Measurements from ENCODE around the gene ACTG1. TPM values are rescaled to one million over a fixed set of nuclear protein-coding genes. Genes with fewer than 3 reads are reported as not detected.

The ACTG1 gene
- total and polyA plus RNA-seq, 2 of the 13 experiments (the other 11 are each of a cell fraction or from before 2014, with no cell fraction given), result 973 to 1,138 TPM

DNA sequence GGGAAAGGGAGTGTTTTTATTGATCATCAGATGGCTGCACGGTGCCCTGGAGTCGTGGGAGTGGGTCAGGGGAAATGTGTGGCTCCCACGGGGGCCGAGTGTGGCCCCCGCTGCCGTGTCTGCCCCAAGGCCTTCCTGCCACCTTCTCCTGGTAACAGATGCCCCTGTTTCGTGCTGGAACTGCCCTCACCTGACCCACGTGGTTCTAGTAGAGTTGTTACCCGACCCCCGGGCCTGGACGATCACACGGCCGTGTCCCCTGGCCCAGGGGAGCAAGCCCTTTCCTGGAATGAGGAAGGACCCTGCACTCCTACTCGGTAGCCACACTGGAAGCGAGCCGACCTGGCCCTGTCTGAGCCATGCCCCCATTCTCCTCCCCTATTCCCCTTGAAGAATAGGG lies 37.6 kb downstream of the ACTG1 start:
- H2AFZ ChIP-seq (ENCODE audit: low read length), result no peak overlapping the region
- no peaks in the 10 kb centered on the region for H3K79me2 ChIP-seq (ENCODE audit: insufficient read depth, low read length)
- BruUV-seq (replicated peaks), result no TSS peak
- H3K9ac ChIP-seq (ENCODE audit: insufficient read depth, low read depth, low read length), result no peak overlapping the region
- no peaks in the 10 kb centered on the region for H4K20me1 ChIP-seq (ENCODE audit: insufficient read depth, low read length)
- ATAC-seq (no peak), DNase-seq (ENCODE audit: low spot score) (no peak), FAIRE-seq (no peak)
- no peaks in the 10 kb centered on the region for H3K36me3 ChIP-seq (replicated peaks in 1 of 2; ENCODE audit: control insufficient read depth in 1 of 2, insufficient read depth in 2 of 2, low read length in 2 of 2)
- TF ChIP-seq ELF3 (CRISPR knock-in tag; IDR thresholded peaks at IDR 0.05) (no peak), RNF2 (conservative IDR thresholded peaks at IDR 0.05; ENCODE audit: low read depth) (no peak), GABPB1 (CRISPR knock-in tag; IDR thresholded peaks at IDR 0.05) (no peak), KMT2A (CRISPR knock-in tag; IDR thresholded peaks at IDR 0.05) (no peak), ZNF674 (CRISPR knock-in tag; IDR thresholded peaks at IDR 0.05; ENCODE audit: low read depth) (no peak), HNRNPLL (IDR thresholded peaks at IDR 0.05; ENCODE audit: low read depth, low read length, poor library complexity, severe bottlenecking) (no peak)
- no peaks in the 10 kb centered on the region for H3K9me3 ChIP-seq (ENCODE audit: low read length)
- peaks cover 19 to 67% of the 10 kb centered on the region in 2 experiments; a peak in 4 of 5 replicates for H3K27me3 ChIP-seq (ENCODE audit: control insufficient read depth in 1 of 2, insufficient read depth in 2 of 2, low read length in 2 of 2)
- H3K4me3 ChIP-seq (replicated peaks in 1 of 3; ENCODE audit: insufficient read depth in 1 of 3, low read depth in 2 of 3, low read length in 3 of 3), result no peak overlapping the region
- ChIA-PET CTCF (ENCODE audit: low intra/inter-chr PET ratio, low total read pairs) (no interaction called here), POLR2A (no interaction called here)
- H3K4me2 ChIP-seq (ENCODE audit: low read depth, low read length), result peak overlapping the region; percentile 12; the same call in 1 of the 2 replicates
- H3K4me1 ChIP-seq (ENCODE audit: insufficient read depth, low read length), result 0 out of 2 replicates have a peak, but pooled peaks cover under 1% of the 10 kb centered on the region
- H3K27ac ChIP-seq (ENCODE audit: extremely low read length, insufficient read depth, low read length), result no peak overlapping the region
- 13% methylated on average over 11 of the region's 16 CpGs for WGBS (ENCODE audit: low lambda C conversion rate)
- intact Hi-C loops (cut with micrococcal nuclease; ENCODE audit: unreplicated experiment) (no loop called here), in situ Hi-C loops (cut with HindIII; ENCODE audit: extremely low pct_ligation_motif_present, low pct_unique_long_range_greater_than_20kb) (no loop called here)

DNA sequence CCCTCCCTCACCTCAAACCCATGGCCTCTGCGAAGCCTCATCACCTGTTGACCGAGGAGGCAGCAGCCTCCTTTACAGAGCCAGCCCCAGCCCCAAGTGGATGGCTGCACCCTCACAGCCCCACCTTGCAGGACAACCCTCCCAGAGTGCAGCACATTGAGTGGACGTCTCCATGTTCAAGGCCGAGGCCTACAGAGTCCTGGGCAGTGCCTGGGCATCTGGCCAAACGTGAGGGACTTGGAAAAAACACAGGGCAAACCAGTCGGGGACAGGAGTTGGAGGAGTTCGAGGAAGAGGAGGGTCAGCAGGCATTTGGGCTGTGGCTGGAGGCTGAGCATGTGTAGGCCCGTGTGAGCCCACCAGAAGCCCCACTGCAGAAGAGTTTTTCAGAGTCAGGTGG lies 39.6 kb downstream of the ACTG1 start:
- intact Hi-C loops (cut with micrococcal nuclease; ENCODE audit: unreplicated experiment), result no loop called here
- ChIA-PET POLR2A (no interaction called here), CTCF (ENCODE audit: low intra/inter-chr PET ratio, low total read pairs) (no interaction called here)
- no TSS peak for BruUV-seq (replicated peaks)
- no peak overlapping the region for H3K4me2 ChIP-seq (ENCODE audit: low read depth, low read length)
- peaks cover 21 to 67% of the 10 kb centered on the region in 2 experiments; a peak in 4 of 5 replicates for H3K27me3 ChIP-seq (ENCODE audit: control insufficient read depth in 1 of 2, insufficient read depth in 2 of 2, low read length in 2 of 2)
- no peak for ATAC-seq
- H4K20me1 ChIP-seq (ENCODE audit: insufficient read depth, low read length), result no peaks in the 10 kb centered on the region
- no peaks in the 10 kb centered on the region for H3K9me3 ChIP-seq (ENCODE audit: low read length)
- no peak overlapping the region for H3K4me3 ChIP-seq (replicated peaks in 1 of 3; ENCODE audit: insufficient read depth in 1 of 3, low read depth in 2 of 3, low read length in 3 of 3)
- H2AFZ ChIP-seq (ENCODE audit: low read length), result no peak overlapping the region
- no peak overlapping the region for H3K27ac ChIP-seq (ENCODE audit: extremely low read length, insufficient read depth, low read length)
- no peak for DNase-seq (ENCODE audit: low spot score)
- no peaks in the 10 kb centered on the region for H3K79me2 ChIP-seq (ENCODE audit: insufficient read depth, low read length)
- WGBS (ENCODE audit: low lambda C conversion rate), result 35% methylated on average over 8 of the region's 8 CpGs
- no peaks in the 10 kb centered on the region for H3K36me3 ChIP-seq (replicated peaks in 1 of 2; ENCODE audit: control insufficient read depth in 1 of 2, insufficient read depth in 2 of 2, low read length in 2 of 2)
- in situ Hi-C loops (cut with HindIII; ENCODE audit: extremely low pct_ligation_motif_present, low pct_unique_long_range_greater_than_20kb), result no loop called here
- H3K4me1 ChIP-seq (ENCODE audit: insufficient read depth, low read length), result peaks cover 16% of the 10 kb centered on the region
- H3K9ac ChIP-seq (ENCODE audit: insufficient read depth, low read depth, low read length), result no peak overlapping the region
- FAIRE-seq, result no peak
- TF ChIP-seq AHR (CRISPR knock-in tag; IDR thresholded peaks at IDR 0.05) (no peak), HDAC6 (IDR thresholded peaks at IDR 0.05; ENCODE audit: low read depth, low read length) (no peak), MTA1 (CRISPR knock-in tag; IDR thresholded peaks at IDR 0.05; ENCODE audit: borderline replicate concordance) (no peak), DNMT1 (CRISPR knock-in tag; IDR thresholded peaks at IDR 0.05) (no peak), NFKBIZ (CRISPR knock-in tag; IDR thresholded peaks at IDR 0.05) (no peak), ZKSCAN5 (CRISPR knock-in tag; IDR thresholded peaks at IDR 0.05) (no peak)
- TF ChIP-seq, protein P1, sequence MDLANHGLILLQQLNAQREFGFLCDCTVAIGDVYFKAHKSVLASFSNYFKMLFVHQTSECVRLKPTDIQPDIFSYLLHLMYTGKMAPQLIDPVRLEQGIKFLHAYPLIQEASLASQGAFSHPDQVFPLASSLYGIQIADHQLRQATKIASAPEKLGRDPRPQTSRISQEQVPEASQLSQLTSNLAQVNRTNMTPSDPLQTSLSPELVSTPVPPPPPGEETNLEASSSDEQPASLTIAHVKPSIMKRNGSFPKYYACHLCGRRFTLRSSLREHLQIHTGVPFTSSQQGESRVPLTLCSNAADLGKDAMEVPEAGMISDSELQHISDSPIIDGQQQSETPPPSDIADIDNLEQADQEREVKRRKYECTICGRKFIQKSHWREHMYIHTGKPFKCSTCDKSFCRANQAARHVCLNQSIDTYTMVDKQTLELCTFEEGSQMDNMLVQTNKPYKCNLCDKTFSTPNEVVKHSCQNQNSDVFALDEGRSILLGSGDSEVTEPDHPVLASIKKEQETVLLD (CRISPR knock-in tag; IDR thresholded peaks at IDR 0.05; ENCODE audit: low read depth), result no peak
- TF ChIP-seq, protein P2, sequence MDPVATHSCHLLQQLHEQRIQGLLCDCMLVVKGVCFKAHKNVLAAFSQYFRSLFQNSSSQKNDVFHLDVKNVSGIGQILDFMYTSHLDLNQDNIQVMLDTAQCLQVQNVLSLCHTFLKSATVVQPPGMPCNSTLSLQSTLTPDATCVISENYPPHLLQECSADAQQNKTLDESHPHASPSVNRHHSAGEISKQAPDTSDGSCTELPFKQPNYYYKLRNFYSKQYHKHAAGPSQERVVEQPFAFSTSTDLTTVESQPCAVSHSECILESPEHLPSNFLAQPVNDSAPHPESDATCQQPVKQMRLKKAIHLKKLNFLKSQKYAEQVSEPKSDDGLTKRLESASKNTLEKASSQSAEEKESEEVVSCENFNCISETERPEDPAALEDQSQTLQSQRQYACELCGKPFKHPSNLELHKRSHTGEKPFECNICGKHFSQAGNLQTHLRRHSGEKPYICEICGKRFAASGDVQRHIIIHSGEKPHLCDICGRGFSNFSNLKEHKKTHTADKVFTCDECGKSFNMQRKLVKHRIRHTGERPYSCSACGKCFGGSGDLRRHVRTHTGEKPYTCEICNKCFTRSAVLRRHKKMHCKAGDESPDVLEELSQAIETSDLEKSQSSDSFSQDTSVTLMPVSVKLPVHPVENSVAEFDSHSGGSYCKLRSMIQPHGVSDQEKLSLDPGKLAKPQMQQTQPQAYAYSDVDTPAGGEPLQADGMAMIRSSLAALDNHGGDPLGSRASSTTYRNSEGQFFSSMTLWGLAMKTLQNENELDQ (CRISPR knock-in tag; IDR thresholded peaks at IDR 0.05; ENCODE audit: borderline replicate concordance), result no peak
- TF ChIP-seq, protein P3, sequence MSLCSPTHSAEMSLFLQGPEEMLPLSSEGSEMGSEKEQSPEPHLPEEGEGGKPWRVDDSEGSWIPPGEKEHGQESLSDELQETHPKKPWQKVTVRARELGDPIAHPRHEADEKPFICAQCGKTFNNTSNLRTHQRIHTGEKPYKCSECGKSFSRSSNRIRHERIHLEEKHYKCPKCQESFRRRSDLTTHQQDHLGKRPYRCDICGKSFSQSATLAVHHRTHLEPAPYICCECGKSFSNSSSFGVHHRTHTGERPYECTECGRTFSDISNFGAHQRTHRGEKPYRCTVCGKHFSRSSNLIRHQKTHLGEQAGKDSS (CRISPR knock-in tag; IDR thresholded peaks at IDR 0.05; ENCODE audit: borderline replicate concordance, low read depth), result no peak
